Right lung (tissue), 5 donors: ENCODE results near the gene FMO5. TPM values are rescaled to one million over a fixed set of nuclear protein-coding genes. Genes with fewer than 3 reads are reported as not detected.

Source experiments
- DNase-seq, 2 donors: peaks; one replicate each; pipeline ENCODE4 v3.0.0-alpha.2; 2013
- polyA plus RNA-seq, 5 donors: library from polyadenylated mRNA; unstranded; fragments of 120-200 nt; gene quantifications; one replicate each; pipeline versions ENCODE4 v1.2.1 to v1.2.3, GENCODE V29; 2013; ENCODE audit warnings: inconsistent platforms in 1 of 5, low replicate concordance in 1 of 5; ENCODE audit not compliant: insufficient read length in 5 of 5, insufficient read depth in 1 of 5

Gene FMO5
- polyA plus RNA-seq, 5 donors = 5.2 to 12.8 (median 11.0) TPM

DNA sequence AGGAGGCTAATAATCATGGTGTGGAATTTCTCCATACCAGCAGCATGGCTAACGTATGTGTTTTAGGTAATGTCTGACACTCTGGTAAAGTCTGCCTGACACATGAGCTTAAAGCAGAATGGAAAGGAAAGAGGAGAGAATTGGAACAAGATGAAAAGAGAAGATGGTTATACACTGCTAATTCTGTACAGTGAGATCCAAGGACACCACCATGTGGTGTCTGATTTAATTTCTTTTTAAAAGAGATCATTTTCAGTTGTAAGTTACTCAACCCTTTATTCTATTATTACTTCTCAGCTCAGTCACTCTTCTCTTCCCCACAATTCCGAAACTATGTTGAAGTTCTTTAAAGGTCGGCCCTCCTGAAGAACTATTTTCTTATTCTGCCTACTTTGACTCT lies 68.5 kb downstream of the FMO5 start:
- no peak for DNase-seq

DNA sequence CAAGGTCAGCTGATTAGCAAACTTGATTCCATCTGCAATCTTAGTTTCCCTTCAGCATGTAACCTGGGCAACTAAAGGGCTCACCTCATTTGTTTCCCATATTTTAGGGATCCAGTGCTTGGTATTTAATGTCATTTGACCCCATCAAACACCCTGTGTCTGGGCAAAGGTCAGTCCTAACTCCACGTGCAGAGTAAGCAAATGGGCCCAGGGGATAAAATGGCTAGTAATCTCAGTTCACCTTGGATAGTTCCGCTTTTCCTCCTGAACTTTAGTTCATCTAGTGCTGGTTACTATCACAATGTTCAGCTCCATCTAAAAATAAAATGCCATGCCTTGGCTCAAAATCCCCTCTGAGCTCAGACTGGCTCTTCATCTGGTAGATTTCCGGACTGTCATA lies 72.4 kb downstream of the FMO5 start:
- DNase-seq = no peak

DNA sequence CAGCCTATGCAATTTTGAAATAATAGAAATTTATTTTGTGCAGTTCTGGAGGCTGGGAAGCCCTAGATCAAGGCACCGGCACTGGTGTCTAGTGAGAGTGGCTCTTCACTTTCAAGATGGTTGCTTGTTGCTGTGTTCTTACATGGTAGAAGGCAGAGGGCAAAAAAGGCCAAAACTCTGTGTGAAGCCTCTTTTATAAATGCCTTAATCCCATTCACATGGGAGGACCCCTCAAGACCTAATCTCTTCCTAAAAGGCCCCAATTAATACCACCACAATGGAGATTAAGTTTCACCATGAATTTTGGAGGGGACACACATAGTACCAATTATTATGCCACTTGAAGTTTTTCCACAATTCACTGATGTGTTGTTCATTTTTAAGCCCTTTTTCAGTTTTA lies 73.9 kb downstream of the FMO5 start:
- DNase-seq = no peak

DNA sequence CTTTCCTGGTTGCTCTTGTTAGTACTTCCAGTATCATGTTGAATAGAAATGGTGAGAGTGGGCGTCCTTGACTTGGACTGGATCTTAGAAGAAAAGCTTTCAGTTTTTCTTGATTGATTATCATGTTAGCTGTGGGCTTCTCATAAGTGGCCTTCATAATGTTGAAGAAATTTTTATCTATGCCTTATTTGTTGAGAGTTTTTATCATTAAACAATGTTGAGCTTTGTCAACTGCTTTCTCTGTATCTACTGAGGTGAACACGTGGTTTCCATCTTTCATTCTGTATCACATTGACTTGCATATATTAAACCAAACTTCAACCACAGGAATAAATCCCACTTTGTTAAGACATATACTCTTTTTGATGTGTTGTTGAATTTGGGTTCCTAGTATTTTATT lies 82.3 kb downstream of the FMO5 start:
- no peak for DNase-seq

Other genes starting within 250 kb of the FMO5 start
- 10 to 100 TPM; 24.0 to 41.0 (median 32.5) TPM for gene PRKAB2, start 52.9 kb downstream of the FMO5 start, polyA plus RNA-seq
- gene CHD1L, start 17.3 kb upstream of the FMO5 start, polyA plus RNA-seq = 10 to 100 TPM; 47.7 to 73.2 (median 61.6) TPM